GM12875 (cell line): Measurements from ENCODE around the gene PACRG.

Experiments
- H3K4me3 ChIP-seq: one replicate; pipeline ENCODE4 v1.5.1; 2011; ENCODE audit warnings: low read depth, low read length, control low read depth
- TF ChIP-seq, protein P1 (sequence below): IDR thresholded peaks from 2 replicates; pipeline ENCODE4 v1.5.1; 2011; ENCODE audit warnings: low read depth, mild to moderate bottlenecking, control low read depth, inconsistent platforms, low read length, moderate library complexity, borderline replicate concordance; ENCODE audit not compliant: insufficient read depth

Gene PACRG

DNA sequence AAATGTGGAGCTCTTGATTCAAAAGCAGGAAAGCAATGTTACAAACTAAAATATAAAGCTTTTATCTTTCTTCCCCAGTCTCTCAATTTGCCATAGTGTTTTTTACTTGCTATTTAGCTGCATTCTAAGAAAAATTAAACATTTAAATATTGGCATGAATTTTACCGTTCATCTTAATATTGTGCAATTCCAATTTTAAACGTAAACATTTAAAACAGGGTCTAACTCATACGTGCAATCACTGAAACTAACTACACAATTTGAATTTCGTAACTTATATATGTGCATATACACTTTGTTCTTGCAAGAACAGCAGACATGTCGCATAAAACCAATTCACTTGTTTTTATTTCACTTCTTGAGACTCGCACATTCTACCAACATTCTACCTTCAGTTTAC, 405.9 kb downstream of the PACRG start:
- H3K4me3 ChIP-seq = no peak overlapping the region
- TF ChIP-seq, protein P1, sequence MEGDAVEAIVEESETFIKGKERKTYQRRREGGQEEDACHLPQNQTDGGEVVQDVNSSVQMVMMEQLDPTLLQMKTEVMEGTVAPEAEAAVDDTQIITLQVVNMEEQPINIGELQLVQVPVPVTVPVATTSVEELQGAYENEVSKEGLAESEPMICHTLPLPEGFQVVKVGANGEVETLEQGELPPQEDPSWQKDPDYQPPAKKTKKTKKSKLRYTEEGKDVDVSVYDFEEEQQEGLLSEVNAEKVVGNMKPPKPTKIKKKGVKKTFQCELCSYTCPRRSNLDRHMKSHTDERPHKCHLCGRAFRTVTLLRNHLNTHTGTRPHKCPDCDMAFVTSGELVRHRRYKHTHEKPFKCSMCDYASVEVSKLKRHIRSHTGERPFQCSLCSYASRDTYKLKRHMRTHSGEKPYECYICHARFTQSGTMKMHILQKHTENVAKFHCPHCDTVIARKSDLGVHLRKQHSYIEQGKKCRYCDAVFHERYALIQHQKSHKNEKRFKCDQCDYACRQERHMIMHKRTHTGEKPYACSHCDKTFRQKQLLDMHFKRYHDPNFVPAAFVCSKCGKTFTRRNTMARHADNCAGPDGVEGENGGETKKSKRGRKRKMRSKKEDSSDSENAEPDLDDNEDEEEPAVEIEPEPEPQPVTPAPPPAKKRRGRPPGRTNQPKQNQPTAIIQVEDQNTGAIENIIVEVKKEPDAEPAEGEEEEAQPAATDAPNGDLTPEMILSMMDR = no peak

DNA sequence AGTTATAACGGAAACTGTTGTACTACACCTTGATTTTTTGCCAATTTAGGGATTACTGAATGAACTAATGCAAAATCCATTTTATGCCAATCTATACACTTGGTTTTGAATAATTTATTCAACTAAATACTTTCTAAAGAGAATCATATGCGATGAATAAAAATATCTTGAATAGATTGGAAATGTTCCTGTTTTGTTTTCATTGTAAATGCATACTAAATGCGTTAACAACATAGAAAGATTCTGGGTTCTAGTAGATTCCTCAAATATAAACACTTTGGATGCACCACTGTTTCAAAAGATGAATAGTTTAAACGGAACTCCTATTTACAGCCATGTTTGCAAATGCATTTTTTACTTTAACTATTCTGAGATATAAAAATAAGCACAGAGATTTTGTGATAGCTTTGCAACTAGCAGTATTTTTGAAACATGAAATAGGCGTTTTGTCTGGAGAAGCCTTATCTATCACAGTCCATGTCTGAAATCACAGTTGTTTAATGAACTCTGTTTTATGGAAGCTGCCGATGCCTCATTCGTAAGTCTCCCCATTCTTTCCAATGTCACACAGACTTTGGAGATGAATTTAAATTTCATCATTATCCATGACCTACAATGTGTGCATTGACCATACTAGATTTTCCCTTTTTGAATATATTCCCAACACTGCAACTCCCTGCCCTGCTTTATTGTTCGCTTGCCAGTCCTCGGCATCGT, 409.1 kb downstream of the PACRG start:
- no peak overlapping the region for H3K4me3 ChIP-seq
- TF ChIP-seq, protein P1 = no peak

DNA sequence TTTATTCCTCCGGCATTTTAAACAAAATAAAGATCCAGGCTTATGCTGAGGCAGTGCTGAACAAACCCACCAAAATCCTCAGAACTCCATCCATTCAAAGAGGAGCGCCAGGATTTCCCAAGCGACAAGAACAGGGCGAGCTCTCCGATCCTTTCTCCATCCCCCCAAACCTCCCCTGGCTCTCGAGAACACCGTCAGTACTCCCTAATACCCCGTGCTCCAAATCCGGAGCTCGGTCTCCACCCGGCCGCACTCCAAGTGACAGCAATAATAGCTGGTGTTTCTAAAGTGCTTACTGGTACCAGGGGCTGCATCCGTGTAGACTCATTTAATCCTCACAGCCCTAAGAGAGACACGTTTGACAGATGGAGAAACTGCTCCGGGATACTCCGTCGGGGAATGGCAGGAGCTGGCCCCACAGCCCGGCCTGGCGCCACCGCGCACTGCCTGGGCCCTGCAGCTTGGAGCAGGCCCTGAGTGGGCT, 409.7 kb downstream of the PACRG start:
- H3K4me3 ChIP-seq = no peak overlapping the region
- TF ChIP-seq, protein P1 = no peak

DNA sequence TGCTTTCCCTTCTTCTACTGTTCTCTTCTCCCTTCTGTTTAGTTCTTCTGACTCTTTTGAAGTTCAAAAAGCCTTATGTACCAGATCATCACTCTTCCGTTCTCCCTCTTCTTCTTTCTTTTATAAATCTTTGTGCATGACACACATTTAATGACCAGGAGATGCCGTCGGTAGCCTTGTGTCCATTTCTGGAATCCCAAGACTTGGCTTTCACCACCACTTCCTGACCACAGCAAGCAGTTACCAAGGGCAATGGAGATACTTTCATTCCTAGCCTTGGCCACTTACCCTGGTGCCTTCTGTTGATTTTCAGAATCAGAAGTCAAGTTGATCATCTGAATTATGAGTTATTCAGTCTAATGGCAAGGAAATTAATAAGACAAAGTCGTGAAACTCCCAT, 418.3 kb downstream of the PACRG start:
- TF ChIP-seq, protein P1 = no peak
- no peak overlapping the region for H3K4me3 ChIP-seq

DNA sequence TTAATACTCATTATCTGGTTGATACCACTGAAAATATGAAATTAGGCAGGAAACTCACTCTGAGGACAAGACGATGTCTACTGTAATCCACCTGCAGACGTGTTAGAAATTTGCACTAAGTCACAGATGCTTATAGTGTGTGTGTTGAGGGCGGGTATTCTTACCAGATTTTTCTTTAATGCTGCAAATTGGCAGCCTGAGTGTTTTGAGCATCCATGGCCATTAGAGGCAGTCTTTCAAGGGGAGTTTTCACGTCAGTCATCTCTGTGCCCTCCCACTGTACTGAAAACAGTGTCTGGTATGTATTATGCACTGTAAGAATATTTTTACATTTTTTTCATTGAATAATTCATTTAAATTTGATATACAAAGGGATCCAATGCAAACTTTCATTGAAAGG, 420.2 kb downstream of the PACRG start:
- no peak overlapping the region for H3K4me3 ChIP-seq
- TF ChIP-seq, protein P1 = no peak

DNA sequence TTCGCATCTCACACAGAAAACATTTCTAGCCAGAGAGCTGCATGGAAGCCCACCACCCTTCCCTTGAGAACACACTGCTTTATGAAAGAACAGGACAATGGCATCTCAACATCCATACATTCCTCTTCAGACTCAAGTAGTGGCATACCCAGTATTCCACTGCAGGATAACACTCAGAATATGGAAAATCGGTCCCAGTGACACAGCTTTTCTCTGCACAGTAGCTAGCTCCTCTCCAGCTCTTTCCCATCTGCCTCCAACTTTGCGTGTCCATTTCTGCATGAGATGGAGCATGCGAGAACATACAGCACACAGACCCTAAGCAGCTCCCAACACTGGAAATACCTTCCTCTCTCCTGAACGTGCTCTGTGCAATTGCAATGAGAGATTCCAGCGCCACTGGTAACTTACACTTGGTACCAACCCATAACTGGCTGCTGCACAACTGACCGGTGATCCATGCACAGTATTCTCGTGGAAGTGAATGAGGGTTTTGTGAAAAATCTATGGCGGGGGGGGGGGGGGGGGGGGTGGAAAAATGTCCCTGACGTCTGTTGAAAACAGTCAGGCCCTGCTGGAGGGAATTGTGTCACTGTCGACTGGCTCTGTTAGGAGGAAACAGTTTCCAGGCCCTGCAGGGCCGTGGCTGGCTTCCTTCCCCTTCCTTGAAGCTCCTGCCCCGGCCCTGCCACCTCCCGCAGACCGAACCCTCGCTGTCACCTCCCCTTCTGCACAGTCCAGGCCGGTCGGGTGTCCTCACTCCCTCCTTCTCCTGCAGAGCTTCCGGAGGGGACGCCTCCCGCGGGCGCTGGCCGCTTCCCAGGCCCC, 420.9 kb downstream of the PACRG start:
- H3K4me3 ChIP-seq = no peak overlapping the region
- TF ChIP-seq, protein P1 = no peak
